ENCODE data around the gene HS3ST2. TPM values are rescaled to one million over a fixed set of nuclear protein-coding genes. Genes with fewer than 3 reads are reported as not detected.
"Not testable (repeated sequence)": the region's sequence is repeated elsewhere in the genome, so short reads cannot be mapped to it uniquely, and the experiment has no call there.

Gene HS3ST2
- polyA plus RNA-seq, 1 experiment: not detected

DNA sequence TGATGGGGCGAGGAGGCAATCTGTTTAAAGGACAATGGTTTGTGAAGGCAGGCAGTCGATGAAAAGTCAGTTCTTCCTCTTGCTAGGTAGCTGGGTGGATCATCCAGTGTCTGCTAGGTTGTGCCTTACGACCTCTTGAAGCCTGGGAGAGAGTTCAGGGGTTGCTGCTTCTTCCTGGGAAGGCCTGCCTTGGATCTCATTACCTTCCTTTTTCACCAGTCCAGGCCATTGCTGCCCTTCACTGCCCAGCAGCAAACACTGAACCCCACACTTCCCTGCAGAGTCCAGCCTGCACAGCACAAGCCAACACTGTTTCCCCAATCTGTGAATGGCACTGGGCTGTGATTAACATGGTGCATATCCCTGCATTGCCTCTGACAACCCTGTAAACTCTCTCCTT lies 24.7 kb downstream of the HS3ST2 start:
- Histone ChIP-seq H3K27ac (ENCODE audit: low read depth, low read length) (no peak overlapping the region), H3K9me3 (ENCODE audit: control insufficient read depth, insufficient read depth, low read length) (no peaks in the 10 kb centered on the region), H3K27me3 (ENCODE audit: control insufficient read depth, insufficient read depth, low read length) (peaks cover 2% of the 10 kb centered on the region), H3K4me3 (ENCODE audit: low read depth, low read length) (no peak overlapping the region)
- TF ChIP-seq, protein P1, sequence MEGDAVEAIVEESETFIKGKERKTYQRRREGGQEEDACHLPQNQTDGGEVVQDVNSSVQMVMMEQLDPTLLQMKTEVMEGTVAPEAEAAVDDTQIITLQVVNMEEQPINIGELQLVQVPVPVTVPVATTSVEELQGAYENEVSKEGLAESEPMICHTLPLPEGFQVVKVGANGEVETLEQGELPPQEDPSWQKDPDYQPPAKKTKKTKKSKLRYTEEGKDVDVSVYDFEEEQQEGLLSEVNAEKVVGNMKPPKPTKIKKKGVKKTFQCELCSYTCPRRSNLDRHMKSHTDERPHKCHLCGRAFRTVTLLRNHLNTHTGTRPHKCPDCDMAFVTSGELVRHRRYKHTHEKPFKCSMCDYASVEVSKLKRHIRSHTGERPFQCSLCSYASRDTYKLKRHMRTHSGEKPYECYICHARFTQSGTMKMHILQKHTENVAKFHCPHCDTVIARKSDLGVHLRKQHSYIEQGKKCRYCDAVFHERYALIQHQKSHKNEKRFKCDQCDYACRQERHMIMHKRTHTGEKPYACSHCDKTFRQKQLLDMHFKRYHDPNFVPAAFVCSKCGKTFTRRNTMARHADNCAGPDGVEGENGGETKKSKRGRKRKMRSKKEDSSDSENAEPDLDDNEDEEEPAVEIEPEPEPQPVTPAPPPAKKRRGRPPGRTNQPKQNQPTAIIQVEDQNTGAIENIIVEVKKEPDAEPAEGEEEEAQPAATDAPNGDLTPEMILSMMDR (IDR thresholded peaks at IDR 0.05; ENCODE audit: low read depth, low read length): no peak
- no peak for DNase-seq (ENCODE audit: low read depth, low spot score)
- CTCF ChIA-PET: no interaction called here
- POLR2A ChIA-PET: no interaction called here

DNA sequence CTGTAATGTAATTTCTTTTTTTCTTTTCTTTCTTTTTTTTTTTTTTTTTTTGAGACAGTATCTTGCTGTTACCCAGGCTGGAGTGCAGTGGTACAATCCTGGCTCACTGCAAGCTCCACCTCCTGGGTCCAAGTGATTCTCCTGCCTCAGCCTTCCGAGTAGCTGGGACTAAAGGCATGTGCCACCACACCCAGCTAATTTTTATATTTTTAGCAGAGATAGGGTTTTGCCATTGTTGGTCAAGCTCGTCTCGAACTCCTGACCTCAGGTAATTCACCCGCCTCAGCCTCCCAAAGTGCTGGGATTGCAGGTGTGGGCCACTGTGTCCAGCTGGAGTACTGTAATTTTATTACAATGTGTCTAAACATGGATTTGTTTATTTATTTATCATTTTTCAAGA lies 28.1 kb downstream of the HS3ST2 start:
- POLR2A ChIA-PET; H3K27ac ChIP-seq (ENCODE audit: low read depth, low read length); CTCF ChIA-PET; H3K4me3 ChIP-seq (ENCODE audit: low read depth, low read length); DNase-seq (ENCODE audit: low read depth, low spot score); H3K27me3 ChIP-seq (ENCODE audit: control insufficient read depth, insufficient read depth, low read length); H3K9me3 ChIP-seq (ENCODE audit: control insufficient read depth, insufficient read depth, low read length): not testable (repeated sequence)

- no peak for DNase-seq (ENCODE audit: low read depth, low spot score)
- TF ChIP-seq, protein P1 (IDR thresholded peaks at IDR 0.05; ENCODE audit: low read depth, low read length): no peak
- Histone ChIP-seq H3K9me3 (ENCODE audit: control insufficient read depth, insufficient read depth, low read length) (no peaks in the 10 kb centered on the region), H3K27ac (ENCODE audit: low read depth, low read length) (no peak overlapping the region), H3K4me3 (ENCODE audit: low read depth, low read length) (no peak overlapping the region), H3K27me3 (ENCODE audit: control insufficient read depth, insufficient read depth, low read length) (peaks cover 4% of the 10 kb centered on the region)
- CTCF ChIA-PET: no interaction called here
- POLR2A ChIA-PET: no interaction called here
These were observed 29.2 kb downstream of the HS3ST2 start for GRCh38 chr16:22843122-22843521.

DNA sequence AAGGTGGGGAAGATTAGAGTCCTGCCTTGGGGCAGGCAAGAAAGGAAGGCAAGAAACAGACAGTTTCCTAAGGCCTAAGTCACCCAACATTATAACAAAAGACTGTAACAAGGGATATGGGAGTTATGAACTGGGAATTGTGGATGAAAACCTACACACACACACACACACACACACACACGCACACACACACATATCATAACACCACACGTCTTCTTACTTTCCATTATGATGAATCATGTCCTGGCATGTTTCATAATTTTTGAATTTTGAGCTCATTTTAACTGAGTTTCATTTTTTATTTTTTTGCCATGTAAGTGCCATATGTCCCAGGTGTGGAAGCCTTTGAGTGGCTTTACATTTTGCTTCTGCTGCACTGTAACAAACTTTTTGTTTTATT lies 29.9 kb downstream of the HS3ST2 start:
- H3K9me3 ChIP-seq (ENCODE audit: control insufficient read depth, insufficient read depth, low read length): no peaks in the 10 kb centered on the region
- ChIA-PET POLR2A (no interaction called here), CTCF (interaction anchor here (0.6 kb wide), 1 partner anchor 648 kb away, joined by 12 read pairs; no protein-coding TSS in a partner anchor)
- H3K27ac ChIP-seq (ENCODE audit: low read depth, low read length): no peak overlapping the region
- H3K27me3 ChIP-seq (ENCODE audit: control insufficient read depth, insufficient read depth, low read length): peaks cover 4% of the 10 kb centered on the region
- DNase-seq (ENCODE audit: low read depth, low spot score): no peak
- TF ChIP-seq, protein P1 (IDR thresholded peaks at IDR 0.05; ENCODE audit: low read depth, low read length): no peak
- H3K4me3 ChIP-seq (ENCODE audit: low read depth, low read length): no peak overlapping the region

- no peak overlapping the region for H3K27ac ChIP-seq (ENCODE audit: low read depth, low read length)
- no peaks in the 10 kb centered on the region for H3K9me3 ChIP-seq (ENCODE audit: control insufficient read depth, insufficient read depth, low read length)
- no peak overlapping the region for H3K4me3 ChIP-seq (ENCODE audit: low read depth, low read length)
- TF ChIP-seq, protein P1 (IDR thresholded peaks at IDR 0.05; ENCODE audit: low read depth, low read length): no peak
- ChIA-PET POLR2A (no interaction called here), CTCF (interaction anchor here (0.6 kb wide), 1 partner anchor 647 kb away, joined by 12 read pairs; no protein-coding TSS in a partner anchor)
- H3K27me3 ChIP-seq (ENCODE audit: control insufficient read depth, insufficient read depth, low read length): peaks cover 4% of the 10 kb centered on the region
- DNase-seq (ENCODE audit: low read depth, low spot score): no peak
These were observed 30.5 kb downstream of the HS3ST2 start for GRCh38 chr16:22844416-22844815.

- no peak for DNase-seq (ENCODE audit: low read depth, low spot score)
- H3K9me3 ChIP-seq (ENCODE audit: control insufficient read depth, insufficient read depth, low read length): no peaks in the 10 kb centered on the region
- peaks cover 4% of the 10 kb centered on the region for H3K27me3 ChIP-seq (ENCODE audit: control insufficient read depth, insufficient read depth, low read length)
- no peak overlapping the region for H3K4me3 ChIP-seq (ENCODE audit: low read depth, low read length)
- H3K27ac ChIP-seq (ENCODE audit: low read depth, low read length): no peak overlapping the region
- TF ChIP-seq, protein P1 (IDR thresholded peaks at IDR 0.05; ENCODE audit: low read depth, low read length): no peak
- ChIA-PET CTCF (no interaction called here), POLR2A (no interaction called here)
These were observed 33.1 kb downstream of the HS3ST2 start for GRCh38 chr16:22847100-22847499.

Measured in AG04450 (cell line).